ENCODE results near the gene CIDEB. TPM values are rescaled to one million over a fixed set of nuclear protein-coding genes. Genes with fewer than 3 reads are reported as not detected.

The CIDEB gene
- total and polyA plus RNA-seq, 9 of the 15 experiments (the other 6 are each of a cell fraction or from before 2014, with no cell fraction given) = 0.03 to 0.35 (median 0.09) TPM; not detected in 3

DNA sequence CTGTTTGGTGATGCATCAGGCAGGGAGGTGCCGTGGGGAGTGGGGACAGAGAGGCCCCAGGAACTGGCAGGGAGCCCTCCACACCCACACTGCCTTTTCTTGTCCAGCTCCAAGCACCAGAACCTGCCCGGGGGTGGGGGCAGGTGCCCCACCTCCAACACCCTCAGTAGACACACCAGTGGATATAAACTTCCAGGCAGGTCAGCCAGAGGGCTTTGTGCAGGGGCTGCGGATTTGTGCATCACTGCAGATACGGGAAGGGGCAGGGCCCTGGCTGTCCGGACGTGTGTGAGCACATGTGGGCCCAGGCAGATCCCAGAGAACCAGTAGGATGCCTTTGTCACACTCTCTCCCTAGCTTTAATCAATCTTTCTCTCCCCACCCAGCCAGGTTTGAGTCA, 43.5 kb downstream of the CIDEB start:
- no peak for DNase-seq (ENCODE audit: extremely low read depth in 1 of 4, low spot score in 3 of 4)
- FAIRE-seq = no peak
- Histone ChIP-seq H3K4me3 (no peak overlapping the region), H3K27ac (ENCODE audit: extremely low read depth, low read depth, low read length) (no peak overlapping the region), H3K27me3 (ENCODE audit: control insufficient read depth in 2 of 2, insufficient read depth in 2 of 2, low read length in 2 of 2) (no peaks in the 10 kb centered on the region), H2AFZ (ENCODE audit: low read depth, low read length) (no peak overlapping the region), H4K20me1 (replicated peaks; ENCODE audit: control insufficient read depth, insufficient read depth, low read length) (no peaks in the 10 kb centered on the region), H3K9ac (ENCODE audit: insufficient read depth in 1 of 2, low read depth in 2 of 2, low read length in 2 of 2) (peak overlapping the region in 1 of 2 experiments; percentile 58; a peak in 2 of 4 replicates), H3K4me2 (ENCODE audit: insufficient read depth, low read length) (no peak overlapping the region), H3K4me1 (replicated peaks in 1 of 2; ENCODE audit: control insufficient read depth in 2 of 2, insufficient read depth in 2 of 2, low read length in 2 of 2) (peaks cover 0 to 35% of the 10 kb centered on the region in 2 experiments; a peak in 3 of 5 replicates), H3K9me3 (replicated peaks; ENCODE audit: control insufficient read depth, insufficient read depth, low read depth, low read length) (no peaks in the 10 kb centered on the region), H3K9me1 (ENCODE audit: control insufficient read depth, insufficient read depth, low read length) (no peaks in the 10 kb centered on the region), H3K36me3 (ENCODE audit: control insufficient read depth, insufficient read depth, low read length) (no peaks in the 10 kb centered on the region), H3K79me2 (ENCODE audit: control insufficient read depth, insufficient read depth, low read length) (no peaks in the 10 kb centered on the region)
- POLR2A ChIA-PET = interaction anchor here (0.6 to 0.7 kb wide), 2 partner anchors 180 to 469 kb away, joined by 3 read pairs; no protein-coding TSS in a partner anchor
- CTCF ChIA-PET (ENCODE audit: low intra/inter-chr PET ratio) = no interaction called here
- ATAC-seq = no peak
- in situ Hi-C loops (cut with MboI) (no loop called here), intact Hi-C loops (cut with micrococcal nuclease) (no loop called here)
- 63% methylated on average over 6 of the region's 6 CpGs for WGBS (ENCODE audit: insufficient coverage, low coverage, missing lambda C conversion rate)
- no TSS peak for BruUV-seq (replicated peaks)
- TF ChIP-seq SMARCA4 (IDR thresholded peaks at IDR 0.05) (no peak), NELFE (IDR thresholded peaks at IDR 0.05; ENCODE audit: insufficient read depth, insufficient read length) (no peak), FUS (optimal IDR thresholded peaks at IDR 0.05; ENCODE audit: low read depth, low read length) (no peak), SMAD4 (CRISPR knock-in tag; conservative IDR thresholded peaks at IDR 0.05) (no peak), MCM2 (IDR thresholded peaks at IDR 0.05; ENCODE audit: low read depth) (no peak), MYC (IDR thresholded peaks at IDR 0.05; ENCODE audit: low read depth, low read length) (no peak), MYC (CRISPR knock-in tag; IDR thresholded peaks at IDR 0.05; ENCODE audit: borderline replicate concordance, low read depth) (no peak), ATF1 (CRISPR knock-in tag; IDR thresholded peaks at IDR 0.05) (no peak), ATF1 (tag; IDR thresholded peaks at IDR 0.05) (no peak), ELF1 (tag; IDR thresholded peaks at IDR 0.05) (no peak), HNRNPLL (IDR thresholded peaks at IDR 0.05; ENCODE audit: low read depth, low read length, poor library complexity, severe bottlenecking) (no peak), CBFA2T2 (conservative IDR thresholded peaks at IDR 0.05) (no peak), EWSR1 (IDR thresholded peaks at IDR 0.05; ENCODE audit: borderline replicate concordance, low read depth, partially characterized antibody) (no peak), TAF1 (IDR thresholded peaks at IDR 0.05; ENCODE audit: control insufficient read depth, extremely low read depth, insufficient read depth, low read length, severe bottlenecking) (no peak), ZFX (CRISPR knock-in tag; IDR thresholded peaks at IDR 0.05) (no peak)
- TF ChIP-seq, protein P1, sequence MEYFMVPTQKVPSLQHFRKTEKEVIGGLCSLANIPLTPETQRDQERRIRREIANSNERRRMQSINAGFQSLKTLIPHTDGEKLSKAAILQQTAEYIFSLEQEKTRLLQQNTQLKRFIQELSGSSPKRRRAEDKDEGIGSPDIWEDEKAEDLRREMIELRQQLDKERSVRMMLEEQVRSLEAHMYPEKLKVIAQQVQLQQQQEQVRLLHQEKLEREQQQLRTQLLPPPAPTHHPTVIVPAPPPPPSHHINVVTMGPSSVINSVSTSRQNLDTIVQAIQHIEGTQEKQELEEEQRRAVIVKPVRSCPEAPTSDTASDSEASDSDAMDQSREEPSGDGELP (CRISPR knock-in tag; IDR thresholded peaks at IDR 0.05; ENCODE audit: borderline replicate concordance) = no peak
- TF ChIP-seq, protein P2, sequence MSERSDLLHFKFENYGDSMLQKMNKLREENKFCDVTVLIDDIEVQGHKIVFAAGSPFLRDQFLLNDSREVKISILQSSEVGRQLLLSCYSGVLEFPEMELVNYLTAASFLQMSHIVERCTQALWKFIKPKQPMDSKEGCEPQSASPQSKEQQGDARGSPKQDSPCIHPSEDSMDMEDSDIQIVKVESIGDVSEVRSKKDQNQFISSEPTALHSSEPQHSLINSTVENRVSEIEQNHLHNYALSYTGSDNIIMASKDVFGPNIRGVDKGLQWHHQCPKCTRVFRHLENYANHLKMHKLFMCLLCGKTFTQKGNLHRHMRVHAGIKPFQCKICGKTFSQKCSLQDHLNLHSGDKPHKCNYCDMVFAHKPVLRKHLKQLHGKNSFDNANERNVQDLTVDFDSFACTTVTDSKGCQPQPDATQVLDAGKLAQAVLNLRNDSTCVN (CRISPR knock-in tag; IDR thresholded peaks at IDR 0.05) = no peak
- TF ChIP-seq, protein P3, sequence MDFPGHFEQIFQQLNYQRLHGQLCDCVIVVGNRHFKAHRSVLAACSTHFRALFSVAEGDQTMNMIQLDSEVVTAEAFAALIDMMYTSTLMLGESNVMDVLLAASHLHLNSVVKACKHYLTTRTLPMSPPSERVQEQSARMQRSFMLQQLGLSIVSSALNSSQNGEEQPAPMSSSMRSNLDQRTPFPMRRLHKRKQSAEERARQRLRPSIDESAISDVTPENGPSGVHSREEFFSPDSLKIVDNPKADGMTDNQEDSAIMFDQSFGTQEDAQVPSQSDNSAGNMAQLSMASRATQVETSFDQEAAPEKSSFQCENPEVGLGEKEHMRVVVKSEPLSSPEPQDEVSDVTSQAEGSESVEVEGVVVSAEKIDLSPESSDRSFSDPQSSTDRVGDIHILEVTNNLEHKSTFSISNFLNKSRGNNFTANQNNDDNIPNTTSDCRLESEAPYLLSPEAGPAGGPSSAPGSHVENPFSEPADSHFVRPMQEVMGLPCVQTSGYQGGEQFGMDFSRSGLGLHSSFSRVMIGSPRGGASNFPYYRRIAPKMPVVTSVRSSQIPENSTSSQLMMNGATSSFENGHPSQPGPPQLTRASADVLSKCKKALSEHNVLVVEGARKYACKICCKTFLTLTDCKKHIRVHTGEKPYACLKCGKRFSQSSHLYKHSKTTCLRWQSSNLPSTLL (IDR thresholded peaks at IDR 0.05) = no peak
- TF ChIP-seq, protein P4, sequence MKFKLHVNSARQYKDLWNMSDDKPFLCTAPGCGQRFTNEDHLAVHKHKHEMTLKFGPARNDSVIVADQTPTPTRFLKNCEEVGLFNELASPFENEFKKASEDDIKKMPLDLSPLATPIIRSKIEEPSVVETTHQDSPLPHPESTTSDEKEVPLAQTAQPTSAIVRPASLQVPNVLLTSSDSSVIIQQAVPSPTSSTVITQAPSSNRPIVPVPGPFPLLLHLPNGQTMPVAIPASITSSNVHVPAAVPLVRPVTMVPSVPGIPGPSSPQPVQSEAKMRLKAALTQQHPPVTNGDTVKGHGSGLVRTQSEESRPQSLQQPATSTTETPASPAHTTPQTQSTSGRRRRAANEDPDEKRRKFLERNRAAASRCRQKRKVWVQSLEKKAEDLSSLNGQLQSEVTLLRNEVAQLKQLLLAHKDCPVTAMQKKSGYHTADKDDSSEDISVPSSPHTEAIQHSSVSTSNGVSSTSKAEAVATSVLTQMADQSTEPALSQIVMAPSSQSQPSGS (CRISPR knock-in tag; IDR thresholded peaks at IDR 0.05) = no peak

All from K562 (cell line).